Measurements from ENCODE around the gene BICC1. TPM values are rescaled to one million over a fixed set of nuclear protein-coding genes. Genes with fewer than 3 reads are reported as not detected.

Gene BICC1
- total RNA-seq, 1 experiment from 2014 or later = 0.67 TPM

DNA sequence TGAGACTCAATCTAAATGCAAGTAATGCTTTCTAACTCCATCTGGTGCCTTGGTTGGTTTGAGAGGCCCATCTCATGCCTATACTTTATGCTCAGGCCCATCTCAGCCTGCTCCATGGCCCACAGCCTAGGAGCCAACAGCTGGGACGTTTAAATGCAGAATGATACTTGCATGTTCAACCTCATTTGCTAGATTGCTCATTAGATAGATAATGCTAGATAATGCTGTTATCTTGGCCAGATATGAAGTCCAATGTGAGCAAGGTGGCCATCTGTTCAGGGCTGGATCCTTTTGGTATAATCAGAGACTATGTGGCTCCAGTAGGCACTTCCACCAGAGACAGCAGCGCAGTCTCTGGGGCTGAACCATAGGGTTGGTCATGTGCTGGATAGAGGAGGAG lies 342.1 kb downstream of the BICC1 start:
- TF ChIP-seq TCF7L2 (IDR thresholded peaks at IDR 0.05; ENCODE audit: low read depth, low read length) = no peak
- TF ChIP-seq POLR2AphosphoS5 (IDR thresholded peaks at IDR 0.05; ENCODE audit: low read depth, low read length) = no peak
- TF ChIP-seq SIN3A (IDR thresholded peaks at IDR 0.05; ENCODE audit: borderline replicate concordance, insufficient read depth, low read depth, low read length) = no peak
- TF ChIP-seq, protein P1, sequence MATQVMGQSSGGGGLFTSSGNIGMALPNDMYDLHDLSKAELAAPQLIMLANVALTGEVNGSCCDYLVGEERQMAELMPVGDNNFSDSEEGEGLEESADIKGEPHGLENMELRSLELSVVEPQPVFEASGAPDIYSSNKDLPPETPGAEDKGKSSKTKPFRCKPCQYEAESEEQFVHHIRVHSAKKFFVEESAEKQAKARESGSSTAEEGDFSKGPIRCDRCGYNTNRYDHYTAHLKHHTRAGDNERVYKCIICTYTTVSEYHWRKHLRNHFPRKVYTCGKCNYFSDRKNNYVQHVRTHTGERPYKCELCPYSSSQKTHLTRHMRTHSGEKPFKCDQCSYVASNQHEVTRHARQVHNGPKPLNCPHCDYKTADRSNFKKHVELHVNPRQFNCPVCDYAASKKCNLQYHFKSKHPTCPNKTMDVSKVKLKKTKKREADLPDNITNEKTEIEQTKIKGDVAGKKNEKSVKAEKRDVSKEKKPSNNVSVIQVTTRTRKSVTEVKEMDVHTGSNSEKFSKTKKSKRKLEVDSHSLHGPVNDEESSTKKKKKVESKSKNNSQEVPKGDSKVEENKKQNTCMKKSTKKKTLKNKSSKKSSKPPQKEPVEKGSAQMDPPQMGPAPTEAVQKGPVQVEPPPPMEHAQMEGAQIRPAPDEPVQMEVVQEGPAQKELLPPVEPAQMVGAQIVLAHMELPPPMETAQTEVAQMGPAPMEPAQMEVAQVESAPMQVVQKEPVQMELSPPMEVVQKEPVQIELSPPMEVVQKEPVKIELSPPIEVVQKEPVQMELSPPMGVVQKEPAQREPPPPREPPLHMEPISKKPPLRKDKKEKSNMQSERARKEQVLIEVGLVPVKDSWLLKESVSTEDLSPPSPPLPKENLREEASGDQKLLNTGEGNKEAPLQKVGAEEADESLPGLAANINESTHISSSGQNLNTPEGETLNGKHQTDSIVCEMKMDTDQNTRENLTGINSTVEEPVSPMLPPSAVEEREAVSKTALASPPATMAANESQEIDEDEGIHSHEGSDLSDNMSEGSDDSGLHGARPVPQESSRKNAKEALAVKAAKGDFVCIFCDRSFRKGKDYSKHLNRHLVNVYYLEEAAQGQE (IDR thresholded peaks at IDR 0.05; ENCODE audit: insufficient read depth in 1 of 2, low read depth in 2 of 2, low read length in 1 of 2) = no peak
- TF ChIP-seq, protein P2, sequence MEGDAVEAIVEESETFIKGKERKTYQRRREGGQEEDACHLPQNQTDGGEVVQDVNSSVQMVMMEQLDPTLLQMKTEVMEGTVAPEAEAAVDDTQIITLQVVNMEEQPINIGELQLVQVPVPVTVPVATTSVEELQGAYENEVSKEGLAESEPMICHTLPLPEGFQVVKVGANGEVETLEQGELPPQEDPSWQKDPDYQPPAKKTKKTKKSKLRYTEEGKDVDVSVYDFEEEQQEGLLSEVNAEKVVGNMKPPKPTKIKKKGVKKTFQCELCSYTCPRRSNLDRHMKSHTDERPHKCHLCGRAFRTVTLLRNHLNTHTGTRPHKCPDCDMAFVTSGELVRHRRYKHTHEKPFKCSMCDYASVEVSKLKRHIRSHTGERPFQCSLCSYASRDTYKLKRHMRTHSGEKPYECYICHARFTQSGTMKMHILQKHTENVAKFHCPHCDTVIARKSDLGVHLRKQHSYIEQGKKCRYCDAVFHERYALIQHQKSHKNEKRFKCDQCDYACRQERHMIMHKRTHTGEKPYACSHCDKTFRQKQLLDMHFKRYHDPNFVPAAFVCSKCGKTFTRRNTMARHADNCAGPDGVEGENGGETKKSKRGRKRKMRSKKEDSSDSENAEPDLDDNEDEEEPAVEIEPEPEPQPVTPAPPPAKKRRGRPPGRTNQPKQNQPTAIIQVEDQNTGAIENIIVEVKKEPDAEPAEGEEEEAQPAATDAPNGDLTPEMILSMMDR (IDR thresholded peaks at IDR 0.05) = no peak
- Histone ChIP-seq H3K36me3 (ENCODE audit: control insufficient read depth, insufficient read depth, low read length) (no peaks in the 10 kb centered on the region), H3K27me3 (ENCODE audit: control insufficient read depth, insufficient read depth, low read length) (no peaks in the 10 kb centered on the region), H3K27ac (ENCODE audit: low read length) (peak overlapping the region; percentile 53; the same call in 1 of the 2 replicates), H3K4me3 (ENCODE audit: low read depth in 2 of 2, low read length in 2 of 2) (no peak overlapping the region), H3K4me1 (ENCODE audit: control insufficient read depth, insufficient read depth, low read length) (peaks cover 9% of the 10 kb centered on the region), H3K9me3 (ENCODE audit: control insufficient read depth, insufficient read depth, low read depth, low read length) (peaks cover 4% of the 10 kb centered on the region; the same call in 1 of the 2 replicates)
- DNase-seq (ENCODE audit: low read depth, low spot score) = no peak
- no TSS peak for BruUV-seq (replicated peaks)
- intact Hi-C loops (cut with micrococcal nuclease; ENCODE audit: unreplicated experiment) (no loop called here), in situ Hi-C loops (cut with HindIII; ENCODE audit: low pct_unique_long_range_greater_than_20kb, low sequenced_read_pairs) (no loop called here)
- ChIA-PET CTCF (no interaction called here), POLR2A (no interaction called here)
- no peak for ATAC-seq

DNA sequence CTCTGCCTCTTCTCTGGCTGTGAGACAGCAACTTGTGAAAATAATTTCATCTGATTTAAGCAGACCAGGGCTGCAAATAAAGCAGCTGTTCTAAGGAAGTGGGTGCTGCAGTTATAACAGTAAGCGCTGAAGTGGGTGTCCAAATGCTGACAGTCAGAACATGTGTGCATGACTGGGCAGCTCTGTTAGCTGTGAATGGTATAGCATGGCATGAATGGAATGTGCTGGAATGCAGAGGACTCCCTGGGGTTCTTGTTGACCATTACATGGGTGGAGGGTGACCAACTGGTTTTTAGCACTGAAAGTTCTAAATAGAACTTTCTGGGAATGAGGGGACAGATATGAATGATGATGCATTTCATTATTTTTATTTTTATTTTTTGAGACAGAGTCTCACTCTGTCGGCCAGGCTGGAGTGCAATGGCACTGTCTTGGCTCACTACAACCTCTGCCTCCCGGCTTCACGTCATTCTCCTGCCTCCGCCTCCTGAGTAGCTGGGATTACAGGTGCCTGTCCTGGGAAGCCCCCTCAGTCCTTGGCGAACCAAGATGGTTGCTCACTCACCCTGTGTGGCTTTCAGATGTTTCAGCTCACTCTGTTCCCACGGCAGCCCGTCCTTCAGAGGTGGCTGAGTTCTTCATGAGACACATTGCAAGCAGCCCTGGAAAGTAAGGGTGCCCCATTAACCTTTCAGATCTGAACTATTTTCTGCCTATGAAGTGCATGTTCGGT lies 344.0 kb downstream of the BICC1 start:
- Histone ChIP-seq H3K36me3 (ENCODE audit: control insufficient read depth, insufficient read depth, low read length) (no peaks in the 10 kb centered on the region), H3K4me3 (ENCODE audit: low read depth in 2 of 2, low read length in 2 of 2) (no peak overlapping the region), H3K27me3 (ENCODE audit: control insufficient read depth, insufficient read depth, low read length) (no peaks in the 10 kb centered on the region), H3K4me1 (ENCODE audit: control insufficient read depth, insufficient read depth, low read length) (peaks cover 9% of the 10 kb centered on the region), H3K27ac (ENCODE audit: low read length) (peak overlapping the region; percentile 73), H3K9me3 (ENCODE audit: control insufficient read depth, insufficient read depth, low read depth, low read length) (peaks cover 4% of the 10 kb centered on the region; the same call in 1 of the 2 replicates)
- DNase-seq (ENCODE audit: low read depth, low spot score) (peak; percentile 92), ATAC-seq (peak; percentile 97)
- in situ Hi-C loops (cut with HindIII; ENCODE audit: low pct_unique_long_range_greater_than_20kb, low sequenced_read_pairs) (no loop called here), intact Hi-C loops (cut with micrococcal nuclease; ENCODE audit: unreplicated experiment) (no loop called here)
- CTCF ChIA-PET = no interaction called here
- POLR2A ChIA-PET = no interaction called here
- TF ChIP-seq TCF7L2 (IDR thresholded peaks at IDR 0.05; ENCODE audit: low read depth, low read length) = no peak
- peak; percentile 75 for TF ChIP-seq POLR2AphosphoS5 (IDR thresholded peaks at IDR 0.05; ENCODE audit: low read depth, low read length)
- no TSS peak for BruUV-seq (replicated peaks)

DNA sequence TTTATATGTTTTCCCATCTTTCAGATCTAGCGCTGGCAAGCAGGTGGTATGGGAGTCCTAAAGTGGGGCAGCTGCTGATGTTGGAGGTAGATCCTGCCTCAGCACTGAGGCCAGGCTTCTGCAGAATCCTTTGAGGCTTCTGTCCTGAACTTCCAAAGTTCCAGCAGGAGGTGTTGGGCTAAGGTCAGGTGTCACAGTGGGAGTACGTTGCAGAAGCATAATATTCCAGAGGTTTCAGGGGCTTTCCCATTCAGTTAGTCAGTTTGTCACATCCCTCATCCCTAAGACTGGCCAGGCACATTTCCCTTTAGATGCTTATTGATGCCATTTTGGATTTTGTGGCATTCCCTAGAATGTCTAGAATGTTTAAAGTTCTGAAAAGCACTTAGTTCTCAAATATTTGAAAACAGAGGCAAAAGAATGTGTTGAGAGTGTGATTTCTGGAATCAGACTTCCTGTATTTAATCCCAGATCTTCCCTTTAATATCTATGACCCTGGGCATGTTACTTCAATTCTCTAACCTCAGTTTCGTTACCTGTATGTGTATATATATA lies 344.7 kb downstream of the BICC1 start:
- POLR2A ChIA-PET = no interaction called here
- DNase-seq (ENCODE audit: low read depth, low spot score) (no peak), ATAC-seq (peak; percentile 50)
- no peak overlapping the region for H3K4me3 ChIP-seq (ENCODE audit: low read depth in 2 of 2, low read length in 2 of 2)
- peaks cover 9% of the 10 kb centered on the region for H3K4me1 ChIP-seq (ENCODE audit: control insufficient read depth, insufficient read depth, low read length)
- TF ChIP-seq POLR2AphosphoS5 (IDR thresholded peaks at IDR 0.05; ENCODE audit: low read depth, low read length) (no peak), SIN3A (IDR thresholded peaks at IDR 0.05; ENCODE audit: borderline replicate concordance, insufficient read depth, low read depth, low read length) (no peak), TCF7L2 (IDR thresholded peaks at IDR 0.05; ENCODE audit: low read depth, low read length) (no peak)
- TF ChIP-seq, protein P1 (IDR thresholded peaks at IDR 0.05; ENCODE audit: insufficient read depth in 1 of 2, low read depth in 2 of 2, low read length in 1 of 2) = no peak
- TF ChIP-seq, protein P2 (IDR thresholded peaks at IDR 0.05) = no peak
- CTCF ChIA-PET = no interaction called here
- no TSS peak for BruUV-seq (replicated peaks)
- H3K36me3 ChIP-seq (ENCODE audit: control insufficient read depth, insufficient read depth, low read length) = no peaks in the 10 kb centered on the region
- in situ Hi-C loops (cut with HindIII; ENCODE audit: low pct_unique_long_range_greater_than_20kb, low sequenced_read_pairs) = no loop called here
- no peaks in the 10 kb centered on the region for H3K27me3 ChIP-seq (ENCODE audit: control insufficient read depth, insufficient read depth, low read length)
- peaks cover 4% of the 10 kb centered on the region; the same call in 1 of the 2 replicates for H3K9me3 ChIP-seq (ENCODE audit: control insufficient read depth, insufficient read depth, low read depth, low read length)
- intact Hi-C loops (cut with micrococcal nuclease; ENCODE audit: unreplicated experiment) = no loop called here
- H3K27ac ChIP-seq (ENCODE audit: low read length) = peak overlapping the region; percentile 67
